Esophagus muscularis mucosa (tissue), 4 donors: Measurements from ENCODE around the gene BPTF. TPM values are rescaled to one million over a fixed set of nuclear protein-coding genes. Genes with fewer than 3 reads are reported as not detected.
A peak's percentile ranks its signal among the peaks of the same experiment; 100 is the strongest.
"Not testable (repeated sequence)": the region's sequence is repeated elsewhere in the genome, so short reads cannot be mapped to it uniquely, and the experiment has no call there.

Source experiments
- DNase-seq: peaks from one replicate; pipeline ENCODE4 v3.0.0-alpha.2; 2017; ENCODE audit errors: extremely low spot score
- H3K27ac ChIP-seq, 4 donors: fragments of 200-600 bp; sonication (generic); replicated peaks in 1 of 4; 1 replicate in 3 of 4; 2 replicates in 1 of 4; pipeline ENCODE4 v1.5.1; 2016 to 2019; ENCODE audit warnings: mild to moderate bottlenecking in 1 of 4
- H3K27me3 ChIP-seq, 4 donors: fragments of 200-600 bp; sonication (generic); one replicate each; pipeline versions ENCODE4 v1.5.1 to v1.6.0; 2016 to 2019
- H3K36me3 ChIP-seq, 4 donors: fragments of 200-600 bp; sonication (generic); one replicate each; pipeline ENCODE4 v1.5.1; 2016 to 2019
- H3K4me1 ChIP-seq, 4 donors: fragments of 200-600 bp; sonication (generic); one replicate each; pipeline ENCODE4 v1.5.1; 2016 to 2019
- H3K4me3 ChIP-seq, 4 donors: fragments of 200-600 bp; sonication (generic); 1 replicate in 2 of 4; 2 replicates in 2 of 4; pipeline ENCODE4 v1.5.1; 2016 to 2019; ENCODE audit warnings: mild to moderate bottlenecking in 4 of 4, moderate library complexity in 1 of 4
- H3K9me3 ChIP-seq, 4 donors: fragments of 200-600 bp; sonication (generic); 1 replicate in 3 of 4; 2 replicates in 1 of 4; pipeline ENCODE4 v1.5.1; 2016 to 2019
- CTCF ChIP-seq, 3 experiments: fragments of 200-600 bp in 2 of 3; fragments of 450-650 bp in 1 of 3; sonication (generic) in 2 of 3; IDR thresholded peaks; one replicate each; pipeline ENCODE4 v1.5.1; 2017 to 2019; ENCODE audit warnings: antibody characterized with exemption in 3 of 3, mild to moderate bottlenecking in 2 of 3, moderate library complexity in 1 of 3
- EP300 ChIP-seq: sonication (generic); formaldehyde crosslinking; IDR thresholded peaks from one replicate; pipeline ENCODE4 v1.6.1; 2017; ENCODE audit warnings: antibody characterized with exemption
- POLR2A ChIP-seq: fragments of 450-650 bp; IDR thresholded peaks from one replicate; pipeline ENCODE4 v1.6.1; 2017; ENCODE audit warnings: antibody characterized with exemption, moderate library complexity, mild to moderate bottlenecking, low read depth
- POLR2AphosphoS5 ChIP-seq, 2 donors: sonication (generic); formaldehyde crosslinking; IDR thresholded peaks; one replicate each; pipeline ENCODE4 v1.6.1; 2017; ENCODE audit warnings: antibody characterized with exemption in 2 of 2
- WGBS: methylation state at CpG from one replicate; pipeline ENCODE4 v1.1.5; 2018; 5-methylcytosine and 5-hydroxymethylcytosine counted together
- intact Hi-C: fragments of 100-400 bp; cut with DNase I; formaldehyde crosslinking; loops from one replicate; pipeline ENCODE4 v1.15.1; 2023
- total RNA-seq, 4 donors: library from RNA; depleted of rRNA; stranded (reverse); fragments of >200 nt; gene quantifications; one replicate each; pipeline versions ENCODE4 v1.1.0 to v1.2.1, GENCODE V29; 2016

Gene BPTF
- total RNA-seq, 4 donors from 2014 or later = 60.3 to 77.7 (median 74.2) TPM

GRCh38 chr17:67912656-67913055, 87.4 kb downstream of the BPTF start:
- TF ChIP-seq CTCF (IDR thresholded peaks at IDR 0.05) = no peak
- no peak for TF ChIP-seq POLR2AphosphoS5 (IDR thresholded peaks at IDR 0.05)
- no peak for TF ChIP-seq POLR2A
- no peak for TF ChIP-seq EP300
- H3K27me3 ChIP-seq = no peaks in the 10 kb centered on the region
- H3K27ac ChIP-seq = no peak overlapping the region
- intact Hi-C loops = no loop called here
- peaks cover 37 to 77% (median 40%) of the 10 kb centered on the region in 4 donors for H3K36me3 ChIP-seq
- WGBS = 82% methylated on average over 7 of the region's 7 CpGs
- peaks cover 0 to 5% (median 0%) of the 10 kb centered on the region in 4 donors for H3K4me1 ChIP-seq
- no peaks in the 10 kb centered on the region for H3K9me3 ChIP-seq
- no peak for DNase-seq
- H3K4me3 ChIP-seq = no peak overlapping the region

GRCh38 chr17:67920212-67920611, 94.9 kb downstream of the BPTF start:
- no peaks in the 10 kb centered on the region for H3K27me3 ChIP-seq
- H3K4me1 ChIP-seq = peaks cover 3 to 10% (median 8%) of the 10 kb centered on the region in 4 donors
- no peak overlapping the region for H3K4me3 ChIP-seq
- no peak for DNase-seq
- intact Hi-C loops = no loop called here
- WGBS = 86% methylated on average over 4 of the region's 4 CpGs
- TF ChIP-seq POLR2A (no peak), POLR2AphosphoS5 (IDR thresholded peaks at IDR 0.05) (no peak), EP300 (no peak), CTCF (IDR thresholded peaks at IDR 0.05) (no peak)
- H3K27ac ChIP-seq = no peak overlapping the region
- H3K36me3 ChIP-seq = peaks cover 34 to 84% (median 59%) of the 10 kb centered on the region in 4 donors
- no peaks in the 10 kb centered on the region for H3K9me3 ChIP-seq

GRCh38 chr17:67922503-67922902, 97.2 kb downstream of the BPTF start:
- H3K9me3 ChIP-seq = no peaks in the 10 kb centered on the region
- H3K4me1 ChIP-seq = peaks cover 3 to 10% (median 8%) of the 10 kb centered on the region in 4 donors
- TF ChIP-seq POLR2A = no peak
- TF ChIP-seq POLR2AphosphoS5 (IDR thresholded peaks at IDR 0.05) = no peak
- no peak for TF ChIP-seq CTCF (IDR thresholded peaks at IDR 0.05)
- TF ChIP-seq EP300 = no peak
- H3K4me3 ChIP-seq = no peak overlapping the region
- peak overlapping the region in 1 of 4 donors; percentile 3 for H3K27ac ChIP-seq
- H3K36me3 ChIP-seq = peaks cover 43 to 94% (median 70%) of the 10 kb centered on the region in 4 donors
- intact Hi-C loops = no loop called here
- DNase-seq = no peak
- H3K27me3 ChIP-seq = no peaks in the 10 kb centered on the region
- 73% methylated on average over 5 of the region's 5 CpGs for WGBS

GRCh38 chr17:67928842-67929241, 103.5 kb downstream of the BPTF start:
- DNase-seq, H3K9me3 ChIP-seq, H3K27ac ChIP-seq, H3K4me3 ChIP-seq, H3K27me3 ChIP-seq, H3K4me1 ChIP-seq, intact Hi-C loops: not testable (repeated sequence)
- 64% methylated on average over 4 of the region's 4 CpGs for WGBS
- H3K36me3 ChIP-seq = peaks cover 77 to 100% (median 91%) of the 10 kb centered on the region in 4 donors

- TF ChIP-seq POLR2AphosphoS5 (IDR thresholded peaks at IDR 0.05) (no peak), CTCF (IDR thresholded peaks at IDR 0.05) (no peak), POLR2A (no peak), EP300 (no peak)
- Histone ChIP-seq H3K27me3 (no peaks in the 10 kb centered on the region), H3K36me3 (peaks cover 68 to 100% (median 92%) of the 10 kb centered on the region in 4 donors), H3K4me3 (no peak overlapping the region), H3K9me3 (no peaks in the 10 kb centered on the region), H3K4me1 (no peaks in the 10 kb centered on the region), H3K27ac (no peak overlapping the region)
- intact Hi-C loops = no loop called here
- WGBS = 98% methylated on average over 5 of the region's 5 CpGs
- no peak for DNase-seq
Measured at GRCh38 chr17:67931227-67931626, 105.9 kb downstream of the BPTF start.
